GM21737 (cell line): ENCODE measurements around the gene CABYR.
"Not testable (repeated sequence)": the region's sequence is repeated elsewhere in the genome, so short reads cannot be mapped to it uniquely, and the experiment has no call there.

Source experiments
- ATAC-seq: cut with Tn5 transposase; IDR thresholded peaks from one replicate; pipeline ENCODE4 v1.9.1; 2021; ENCODE audit warnings: mild to moderate bottlenecking, moderate library complexity; ENCODE audit not compliant: unreplicated experiment

The CABYR gene

GRCh38 chr18:24128700-24129099 is 10.2 kb upstream of the CABYR start:
- ATAC-seq = no peak

- no peak for ATAC-seq
Measured at GRCh38 chr18:24130494-24130893, 8.4 kb upstream of the CABYR start.

- no peak for ATAC-seq
Measured at GRCh38 chr18:24136967-24137373, 1.9 kb upstream of the CABYR start.

- ATAC-seq = no peak
Measured at GRCh38 chr18:24138409-24138788, 463 bp upstream of the CABYR start.

GRCh38 chr18:24140697-24141096 is 1.8 kb downstream of the CABYR start:
- no peak for ATAC-seq

GRCh38 chr18:24142376-24142775 is 3.5 kb downstream of the CABYR start:
- no peak for ATAC-seq

- ATAC-seq = not testable (repeated sequence)
Measured at GRCh38 chr18:24149591-24149990, 10.7 kb downstream of the CABYR start.

GRCh38 chr18:24153397-24153796 is 14.5 kb downstream of the CABYR start:
- ATAC-seq = no peak

GRCh38 chr18:24157855-24158254 is 19.0 kb downstream of the CABYR start:
- ATAC-seq = no peak

GRCh38 chr18:24160086-24160485 is 21.2 kb downstream of the CABYR start:
- ATAC-seq = no peak

GRCh38 chr18:24161304-24161703 is 22.4 kb downstream of the CABYR start:
- no peak for ATAC-seq

GRCh38 chr18:24168496-24168895 is 29.6 kb downstream of the CABYR start:
- no peak for ATAC-seq

GRCh38 chr18:24170360-24170759 is 31.5 kb downstream of the CABYR start:
- ATAC-seq = no peak

- no peak for ATAC-seq
Measured at GRCh38 chr18:24173997-24174396, 35.1 kb downstream of the CABYR start.

GRCh38 chr18:24176727-24177416 is 38.0 kb downstream of the CABYR start:
- peak; percentile 78 for ATAC-seq

GRCh38 chr18:24177499-24178133 is 38.8 kb downstream of the CABYR start:
- no peak for ATAC-seq

- no peak for ATAC-seq
Measured at GRCh38 chr18:24180048-24180447, 41.2 kb downstream of the CABYR start.

- ATAC-seq = no peak
Measured at GRCh38 chr18:24181806-24182205, 42.9 kb downstream of the CABYR start.

GRCh38 chr18:24185805-24186204 is 46.9 kb downstream of the CABYR start:
- ATAC-seq = no peak

GRCh38 chr18:24187049-24187448 is 48.2 kb downstream of the CABYR start:
- no peak for ATAC-seq

- ATAC-seq = no peak
Measured at GRCh38 chr18:24187689-24188088, 48.8 kb downstream of the CABYR start.

- no peak for ATAC-seq
Measured at GRCh38 chr18:24188120-24188519, 49.3 kb downstream of the CABYR start.
